Adrenal gland (tissue), 5 donors: Measurements from ENCODE around the gene RPH3AL.

Experiments used
- CTCF ChIP-seq, 6 experiments: fragments of 450-650 bp in 4 of 6; fragments of 200-600 bp in 2 of 6; sonication (generic) in 1 of 6; IDR thresholded peaks; 1 replicate in 5 of 6; 2 replicates in 1 of 6; pipeline versions ENCODE4 v1.5.1 to v1.8.0; 2016 to 2021; ENCODE audit warnings: antibody characterized with exemption in 6 of 6, mild to moderate bottlenecking in 2 of 6, moderate library complexity in 1 of 6
- POLR2A ChIP-seq, 2 donors: fragments of 450-650 bp; IDR thresholded peaks; one replicate each; pipeline ENCODE4 v1.6.1; 2017; ENCODE audit warnings: antibody characterized with exemption in 2 of 2, mild to moderate bottlenecking in 2 of 2, moderate library complexity in 1 of 2
- donor health status: DM: no; HTN: no; CAD: no.

GRCh38 chr17:238964-239259 is 113.7 kb downstream of the RPH3AL start:
- TF ChIP-seq CTCF (IDR thresholded peaks at IDR 0.05) (no peak), POLR2A (IDR thresholded peaks at IDR 0.05) (no peak)
